ENCODE results near the gene SNX24. TPM values are rescaled to one million over a fixed set of nuclear protein-coding genes. Genes with fewer than 3 reads are reported as not detected.

SNX24 gene
- total and polyA plus RNA-seq, 9 of the 15 experiments (the other 6 are each of a cell fraction or from before 2014, with no cell fraction given), result 5.3 to 10.1 (median 7.9) TPM

DNA sequence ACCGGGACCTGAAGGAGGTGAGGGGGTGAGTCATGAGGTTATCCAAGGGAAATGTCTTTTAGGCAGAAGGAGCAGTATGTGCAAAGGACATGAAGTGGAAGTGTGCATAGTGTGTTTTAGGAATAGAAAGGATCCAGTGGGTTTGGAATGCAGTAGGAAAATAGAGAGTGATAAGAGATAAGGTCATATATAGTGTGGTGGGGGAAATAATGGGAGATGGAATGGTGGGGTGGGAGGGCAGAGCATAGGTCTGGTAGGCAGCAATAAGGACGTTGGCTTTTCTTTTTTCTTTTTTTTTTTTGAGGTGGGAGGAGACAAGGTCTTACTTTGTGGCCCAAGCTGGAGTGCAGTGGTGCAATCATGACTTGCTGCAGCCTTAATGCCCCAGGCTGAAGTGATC lies 17.8 kb downstream of the SNX24 start (continued):
- 0 out of 2 replicates have a peak, but pooled peaks have one; percentile 34 for TF ChIP-seq ZBTB40 (IDR thresholded peaks at IDR 0.05)
- no peak for TF ChIP-seq ZBTB40 (CRISPR knock-in tag; IDR thresholded peaks at IDR 0.05)
- TF ChIP-seq PRDM10 (IDR thresholded peaks at IDR 0.05; ENCODE audit: partially characterized antibody), result peak; percentile 27
- no peak for TF ChIP-seq ETS1 (conservative IDR thresholded peaks at IDR 0.05; ENCODE audit: control insufficient read depth, low read depth, low read length)
- peak; percentile 84 for TF ChIP-seq TCF3 (CRISPR knock-in tag; IDR thresholded peaks at IDR 0.05)
- TF ChIP-seq ELF1 (tag; IDR thresholded peaks at IDR 0.05), result no peak
- TF ChIP-seq ZNF165 (CRISPR knock-in tag; IDR thresholded peaks at IDR 0.05; ENCODE audit: borderline replicate concordance), result no peak
- no peak for TF ChIP-seq BRCA1 (IDR thresholded peaks at IDR 0.05)
- TF ChIP-seq BRCA1 (CRISPR knock-in tag; IDR thresholded peaks at IDR 0.05), result no peak
- no peak for TF ChIP-seq ID3 (CRISPR knock-in tag; IDR thresholded peaks at IDR 0.05)
- 0 out of 2 replicates have a peak, but pooled peaks have one; percentile 18 for TF ChIP-seq ID3 (tag; IDR thresholded peaks at IDR 0.05)
- peak in 1 of 2 experiments; percentile 39; a peak in 1 of 4 replicates for TF ChIP-seq TBL1XR1 (IDR thresholded peaks at IDR 0.05; ENCODE audit: low read length in 2 of 2)
- no peak for TF ChIP-seq POLR2AphosphoS2 (IDR thresholded peaks at IDR 0.05; ENCODE audit: low read length)
- no peak for TF ChIP-seq PHTF2 (CRISPR knock-in tag; IDR thresholded peaks at IDR 0.05)
- peak; percentile 87 for TF ChIP-seq MTA1 (IDR thresholded peaks at IDR 0.05; ENCODE audit: borderline replicate concordance)
